ENCODE data around the gene NUDT19. TPM values are rescaled to one million over a fixed set of nuclear protein-coding genes. Genes with fewer than 3 reads are reported as not detected.

Gene NUDT19
- polyA plus RNA-seq, 3 donors = 3.8 to 5.6 (median 4.6) TPM

DNA sequence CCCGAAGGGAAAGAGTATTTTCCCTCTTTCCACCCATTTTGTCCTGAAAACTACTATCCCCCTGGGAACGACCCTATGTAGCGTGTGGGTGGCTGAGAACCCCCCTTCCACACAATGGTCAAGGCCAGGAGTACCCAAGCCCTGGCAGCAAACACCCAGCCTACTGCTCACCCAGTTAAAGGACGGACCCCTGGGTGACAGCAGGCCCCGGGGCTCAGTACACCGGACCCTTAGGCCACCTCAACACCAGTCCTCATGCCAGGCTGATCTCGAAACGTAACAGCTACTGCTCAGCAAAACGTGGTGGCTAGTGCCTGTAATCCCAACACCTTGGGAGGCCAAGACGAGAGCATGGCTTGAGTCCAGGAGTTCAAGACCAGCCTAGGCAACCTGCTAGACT lies 18.0 kb upstream of the NUDT19 start:
- Histone ChIP-seq H3K79me2 (ENCODE audit: insufficient read depth, low read length) (peaks cover 61% of the 10 kb centered on the region), H3K27ac (ENCODE audit: low read depth in 1 of 2, low read length in 2 of 2) (no peak overlapping the region), H3K27me3 (ENCODE audit: control insufficient read depth in 2 of 2, insufficient read depth in 2 of 2, low read length in 2 of 2) (peaks cover 19 to 28% of the 10 kb centered on the region in 2 donors), H3K9me3 (replicated peaks in 1 of 2; ENCODE audit: control insufficient read depth in 1 of 2, insufficient read depth in 1 of 2, low read length in 2 of 2) (peaks cover 0 to 6% of the 10 kb centered on the region in 2 donors), H3K36me3 (replicated peaks in 1 of 2; ENCODE audit: control insufficient read depth in 1 of 2, insufficient read depth in 2 of 2, low read length in 2 of 2) (no peaks in the 10 kb centered on the region), H3K4me3 (replicated peaks in 1 of 3; ENCODE audit: low read depth in 2 of 3, low read length in 3 of 3) (peak overlapping the region in 1 of 3 experiments; percentile 95), H2AFZ (ENCODE audit: insufficient read depth, low read depth, low read length, poor library complexity, severe bottlenecking) (no peak overlapping the region), H4K20me1 (ENCODE audit: insufficient read depth, low read length) (peaks cover 57% of the 10 kb centered on the region), H3K9ac (ENCODE audit: insufficient read depth, low read length, poor library complexity, severe bottlenecking) (no peak overlapping the region), H3K4me1 (ENCODE audit: control insufficient read depth in 1 of 2, insufficient read depth in 2 of 2, low read length in 2 of 2) (peaks cover 44 to 53% of the 10 kb centered on the region in 2 donors), H3K4me2 (replicated peaks; ENCODE audit: extremely low read depth, low read length, poor library complexity, severe bottlenecking) (peak overlapping the region; percentile 94)
- intact Hi-C loops (cut with micrococcal nuclease) = loop anchor here (10.0 kb wide), 1 partner anchor 269 kb away; the partner anchor contains the start of gene DPY19L3 (in 2 of the 2)
- TF ChIP-seq, protein P1, sequence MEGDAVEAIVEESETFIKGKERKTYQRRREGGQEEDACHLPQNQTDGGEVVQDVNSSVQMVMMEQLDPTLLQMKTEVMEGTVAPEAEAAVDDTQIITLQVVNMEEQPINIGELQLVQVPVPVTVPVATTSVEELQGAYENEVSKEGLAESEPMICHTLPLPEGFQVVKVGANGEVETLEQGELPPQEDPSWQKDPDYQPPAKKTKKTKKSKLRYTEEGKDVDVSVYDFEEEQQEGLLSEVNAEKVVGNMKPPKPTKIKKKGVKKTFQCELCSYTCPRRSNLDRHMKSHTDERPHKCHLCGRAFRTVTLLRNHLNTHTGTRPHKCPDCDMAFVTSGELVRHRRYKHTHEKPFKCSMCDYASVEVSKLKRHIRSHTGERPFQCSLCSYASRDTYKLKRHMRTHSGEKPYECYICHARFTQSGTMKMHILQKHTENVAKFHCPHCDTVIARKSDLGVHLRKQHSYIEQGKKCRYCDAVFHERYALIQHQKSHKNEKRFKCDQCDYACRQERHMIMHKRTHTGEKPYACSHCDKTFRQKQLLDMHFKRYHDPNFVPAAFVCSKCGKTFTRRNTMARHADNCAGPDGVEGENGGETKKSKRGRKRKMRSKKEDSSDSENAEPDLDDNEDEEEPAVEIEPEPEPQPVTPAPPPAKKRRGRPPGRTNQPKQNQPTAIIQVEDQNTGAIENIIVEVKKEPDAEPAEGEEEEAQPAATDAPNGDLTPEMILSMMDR (IDR thresholded peaks at IDR 0.05) = no peak
- no peak for DNase-seq
- H3K36me3 Mint-ChIP-seq = peaks cover 14 to 18% of the 10 kb centered on the region in 2 donors
- WGBS (ENCODE audit: insufficient coverage) = 93% methylated on average over 6 of the region's 10 CpGs
- H3K4me3 Mint-ChIP-seq = peak overlapping the region; percentile 91 to 97
- peak overlapping the region in 2 of 7 donors; percentile 41 to 63 for H3K27ac Mint-ChIP-seq
- H3K4me1 Mint-ChIP-seq = peaks cover 53% of the 10 kb centered on the region
- peaks cover 0 to 9% (median 0%) of the 10 kb centered on the region in 7 donors for H3K9me3 Mint-ChIP-seq
- H3K27me3 Mint-ChIP-seq (ENCODE audit: low read depth in 3 of 3) = peaks cover 25 to 34% (median 28%) of the 10 kb centered on the region in 3 donors

DNA sequence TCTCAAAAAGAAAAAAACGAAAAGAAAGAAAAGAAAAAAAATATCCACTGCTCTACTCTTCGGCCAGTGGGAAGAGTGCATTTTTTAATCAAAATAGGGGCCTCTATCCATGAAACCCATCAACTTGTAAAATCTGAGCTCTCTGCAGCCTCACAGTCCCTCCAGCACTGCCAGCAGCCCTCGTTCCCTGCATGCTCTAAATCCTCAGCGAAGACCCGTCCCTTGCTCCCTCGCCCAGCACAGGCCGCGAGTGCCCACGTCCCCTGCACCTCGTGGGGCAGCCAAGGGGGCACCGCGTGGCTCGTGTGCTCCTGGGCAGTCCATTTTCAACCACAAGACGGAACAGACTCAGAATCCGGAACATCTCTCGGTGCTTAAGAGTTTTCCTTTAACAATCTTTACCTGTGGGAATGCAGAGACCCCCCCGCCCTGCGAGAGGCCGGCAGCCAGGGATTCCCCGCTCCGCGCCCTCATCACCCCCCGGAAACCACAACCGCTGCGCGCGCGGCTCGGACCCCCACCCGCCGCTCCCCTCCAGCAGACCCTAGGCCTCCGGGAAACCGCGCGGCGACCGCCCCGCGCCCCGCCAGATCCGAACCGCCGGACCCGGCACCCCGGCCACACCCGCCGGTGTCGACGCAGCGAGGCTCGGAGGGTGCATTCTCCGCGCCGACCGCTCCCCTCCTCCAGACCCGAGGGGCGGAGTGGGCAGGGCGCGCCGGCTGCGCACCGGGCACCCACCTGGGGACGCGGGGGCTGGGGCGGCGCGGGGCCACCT lies 17.3 kb upstream of the NUDT19 start:
- H3K9me3 Mint-ChIP-seq = peaks cover 0 to 9% (median 0%) of the 10 kb centered on the region in 7 donors
- Histone ChIP-seq H3K79me2 (ENCODE audit: insufficient read depth, low read length) (peaks cover 54% of the 10 kb centered on the region), H3K4me3 (replicated peaks in 1 of 3; ENCODE audit: low read depth in 2 of 3, low read length in 3 of 3) (peak overlapping the region; percentile 76 to 95 (median 87)), H3K4me1 (ENCODE audit: control insufficient read depth in 1 of 2, insufficient read depth in 2 of 2, low read length in 2 of 2) (peaks cover 44 to 53% of the 10 kb centered on the region in 2 donors), H3K4me2 (replicated peaks; ENCODE audit: extremely low read depth, low read length, poor library complexity, severe bottlenecking) (peak overlapping the region; percentile 94), H3K9ac (ENCODE audit: insufficient read depth, low read length, poor library complexity, severe bottlenecking) (peak overlapping the region; percentile 75), H3K36me3 (replicated peaks in 1 of 2; ENCODE audit: control insufficient read depth in 1 of 2, insufficient read depth in 2 of 2, low read length in 2 of 2) (no peaks in the 10 kb centered on the region), H3K27me3 (ENCODE audit: control insufficient read depth in 2 of 2, insufficient read depth in 2 of 2, low read length in 2 of 2) (peaks cover 21 to 29% of the 10 kb centered on the region in 2 donors), H2AFZ (ENCODE audit: insufficient read depth, low read depth, low read length, poor library complexity, severe bottlenecking) (peak overlapping the region; percentile 94), H3K9me3 (replicated peaks in 1 of 2; ENCODE audit: control insufficient read depth in 1 of 2, insufficient read depth in 1 of 2, low read length in 2 of 2) (peaks cover 0 to 6% of the 10 kb centered on the region in 2 donors), H3K27ac (ENCODE audit: low read depth in 1 of 2, low read length in 2 of 2) (peak overlapping the region in 1 of 2 donors; percentile 82), H4K20me1 (ENCODE audit: insufficient read depth, low read length) (peaks cover 50% of the 10 kb centered on the region)
- TF ChIP-seq, protein P1 (IDR thresholded peaks at IDR 0.05) = no peak
- DNase-seq = peak in 1 of 3 donors; percentile 13
- intact Hi-C loops (cut with micrococcal nuclease) = loop anchor here (2.0 to 10.0 kb wide), 2 partner anchors 16 to 270 kb away; partner anchors contain the start of genes DPY19L3 (in 2 of the 2) and NUDT19 (in 1 of the 2)
- peak overlapping the region; percentile 91 to 97 for H3K4me3 Mint-ChIP-seq
- H3K4me1 Mint-ChIP-seq = peaks cover 51% of the 10 kb centered on the region
- under 1% methylated on average over 62 of the region's 67 CpGs for WGBS (ENCODE audit: insufficient coverage)
- H3K36me3 Mint-ChIP-seq = peaks cover 14 to 17% of the 10 kb centered on the region in 2 donors
- H3K27ac Mint-ChIP-seq = peak overlapping the region in 4 of 7 donors; percentile 30 to 72 (median 66)
- peaks cover 33 to 41% (median 33%) of the 10 kb centered on the region in 3 donors for H3K27me3 Mint-ChIP-seq (ENCODE audit: low read depth in 3 of 3)
